GM18858 (cell line): ENCODE measurements around the gene HOXB4.

ENCODE experiments used
- ATAC-seq: cut with Tn5 transposase; IDR thresholded peaks from one replicate; pipeline ENCODE4 v1.9.1; 2021; ENCODE audit not compliant: unreplicated experiment

HOXB4 gene

DNA sequence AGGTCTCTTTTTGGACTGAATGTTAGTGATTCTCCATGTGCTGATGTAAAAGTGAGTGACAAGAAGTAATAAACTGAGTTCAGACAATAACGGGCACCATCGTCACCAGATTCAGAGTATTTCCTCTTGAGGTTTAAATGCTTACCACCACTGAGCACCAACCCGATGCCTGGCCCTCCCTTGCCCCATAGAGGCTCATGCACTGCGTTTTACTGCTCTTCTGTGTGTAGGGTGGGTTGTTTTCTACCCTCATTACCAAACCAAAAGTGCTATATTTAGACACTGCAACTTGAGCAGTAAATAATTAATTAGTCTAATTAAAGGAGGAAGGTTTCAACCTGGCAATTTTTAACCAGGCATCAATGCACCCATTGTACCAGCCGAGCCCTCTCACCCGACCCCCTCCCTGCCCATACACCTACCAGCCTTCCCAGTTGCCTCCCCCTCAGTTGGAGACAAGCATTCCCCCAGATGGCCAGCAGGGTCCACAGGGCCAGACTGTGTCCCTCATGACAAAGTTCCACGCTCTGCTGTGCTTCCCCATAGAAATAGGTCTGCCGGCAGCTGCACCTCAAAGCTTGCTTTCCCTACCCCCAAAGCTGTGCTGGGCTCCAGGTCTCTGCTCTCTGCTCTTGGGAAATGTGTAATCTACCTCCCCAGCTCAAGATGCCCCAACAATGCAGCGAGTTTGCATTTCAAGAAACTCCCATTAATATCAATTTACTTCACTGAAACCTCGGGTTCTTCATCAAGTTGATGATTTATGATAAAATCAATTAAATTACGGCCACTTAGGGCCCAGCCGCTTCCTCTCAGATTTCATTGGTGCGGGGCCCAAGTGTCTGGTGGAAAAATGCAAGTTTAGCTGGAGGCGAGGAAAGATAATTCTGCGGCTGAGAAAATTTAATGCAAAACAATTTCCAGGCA lies 16.0 kb downstream of the HOXB4 start:
- ATAC-seq = no peak

DNA sequence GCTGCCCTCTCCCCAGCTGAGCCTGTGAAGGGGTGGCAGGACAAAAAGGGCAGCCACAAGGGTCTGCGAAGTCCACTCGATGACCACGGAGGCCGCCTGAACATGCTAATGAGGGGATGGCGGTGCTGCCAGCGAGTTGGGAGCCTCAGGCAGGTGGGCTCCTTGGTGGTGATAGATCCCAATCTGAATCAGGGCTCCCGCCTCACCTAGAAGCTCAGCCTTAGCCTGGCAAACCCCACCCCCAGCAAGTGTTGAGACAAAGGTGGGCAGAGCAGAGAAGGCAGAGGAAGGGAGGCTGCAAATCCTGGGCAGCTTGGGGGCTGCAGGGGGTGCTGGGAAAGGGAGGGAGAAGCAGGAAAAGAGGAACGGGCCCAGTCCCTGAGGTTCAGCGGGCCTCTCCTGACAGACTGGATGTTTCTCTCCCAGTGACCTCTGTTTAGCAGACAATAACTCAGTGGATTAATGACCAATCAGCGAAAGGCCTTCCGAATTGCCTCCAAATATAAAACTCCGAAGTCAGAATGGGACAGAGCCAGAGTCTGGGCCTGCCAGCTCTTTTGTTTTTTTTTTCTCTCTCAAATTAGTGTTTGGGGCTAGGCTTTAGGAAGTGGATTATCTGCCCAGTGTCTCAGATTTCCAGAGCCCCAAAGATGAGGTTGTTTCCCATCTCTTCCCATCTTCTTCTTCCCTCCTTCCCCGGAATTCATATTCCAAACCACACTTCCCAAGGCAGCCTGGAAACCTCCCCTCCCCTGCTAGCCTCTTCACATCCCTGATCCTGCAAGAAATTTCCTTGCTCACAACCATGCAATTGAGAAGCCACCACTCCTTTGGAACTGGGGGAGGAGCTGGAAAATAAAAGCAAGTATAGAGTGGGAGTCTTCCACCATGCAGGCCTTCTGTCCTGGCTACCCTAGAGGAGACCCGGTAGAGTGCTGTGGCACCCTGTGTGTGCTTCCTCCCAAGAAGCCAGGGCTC lies 18.0 kb downstream of the HOXB4 start:
- ATAC-seq = no peak

DNA sequence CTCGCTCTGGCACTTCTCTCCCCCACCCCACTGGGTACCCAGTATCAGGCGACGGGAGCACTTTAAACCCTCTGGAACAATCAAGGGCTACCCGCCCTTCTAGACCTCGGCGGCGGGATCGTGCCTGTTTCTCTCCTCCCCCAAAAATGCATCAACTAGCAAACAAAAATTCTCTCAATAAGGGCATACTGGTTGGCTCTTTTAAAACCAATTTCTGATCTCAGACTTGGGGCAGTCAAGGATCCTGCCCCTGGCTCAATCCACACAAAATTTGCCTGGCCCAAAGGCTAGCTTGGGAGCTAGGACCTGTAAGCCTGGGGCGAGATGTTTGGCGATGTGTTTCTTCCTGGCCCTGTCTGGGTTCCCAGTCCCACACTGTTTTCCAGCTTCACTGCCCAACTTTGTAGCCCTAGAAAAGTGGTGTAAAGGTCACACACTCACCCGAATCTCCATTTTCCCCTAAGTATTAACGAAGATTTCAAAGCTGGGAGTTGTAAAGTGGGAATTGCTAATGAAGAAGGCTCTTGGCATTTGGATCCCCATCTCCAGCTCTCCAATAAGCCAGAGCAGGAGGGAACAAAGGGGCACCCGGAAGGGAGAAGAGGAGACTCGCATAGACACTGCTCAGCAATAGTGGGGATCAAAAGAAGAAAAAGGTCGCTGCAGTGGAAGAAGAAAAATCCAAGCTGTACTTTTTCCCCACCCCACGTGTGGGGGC lies 18.9 kb downstream of the HOXB4 start:
- ATAC-seq = no peak

- no peak for ATAC-seq
Measured at GRCh38 chr17:48558831-48559121, 19.4 kb downstream of the HOXB4 start.

DNA sequence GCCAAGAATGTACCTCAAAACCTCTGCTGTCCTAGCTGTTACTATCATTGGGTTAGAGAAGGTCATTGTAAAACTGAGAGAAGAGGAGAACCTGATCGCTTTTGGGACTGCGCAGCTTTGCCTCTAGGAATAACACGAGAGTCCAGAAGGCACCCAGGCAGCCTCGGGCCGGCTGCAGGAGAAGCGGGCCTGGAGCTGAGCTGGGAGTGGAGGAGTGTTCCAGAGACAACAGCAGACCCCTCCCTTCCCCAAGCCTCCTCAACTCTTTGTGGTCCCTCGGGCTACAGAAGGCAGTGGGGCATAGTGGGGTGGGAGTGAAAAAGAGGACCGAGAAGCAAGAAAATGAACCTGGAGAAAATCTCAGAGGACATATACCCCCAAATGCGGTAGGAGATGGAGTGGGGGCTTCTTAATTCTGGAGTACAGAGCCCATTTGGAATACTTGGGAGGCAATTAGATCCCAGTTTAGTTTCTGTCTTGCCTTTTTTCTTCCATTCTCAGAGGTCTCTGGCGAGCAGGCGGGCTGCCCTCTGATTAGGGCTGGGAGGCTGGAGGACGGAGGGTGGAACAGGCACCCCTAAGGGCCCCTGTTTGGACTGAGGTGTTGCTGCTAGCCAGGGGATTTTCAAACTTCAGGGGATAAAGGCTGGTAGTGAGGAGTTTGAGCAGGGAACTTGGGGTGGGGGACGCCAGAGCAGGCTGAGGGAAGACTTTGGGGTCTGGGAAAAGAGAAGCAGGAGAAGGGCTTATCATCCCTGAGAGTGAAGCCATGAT lies 19.9 kb downstream of the HOXB4 start:
- no peak for ATAC-seq

DNA sequence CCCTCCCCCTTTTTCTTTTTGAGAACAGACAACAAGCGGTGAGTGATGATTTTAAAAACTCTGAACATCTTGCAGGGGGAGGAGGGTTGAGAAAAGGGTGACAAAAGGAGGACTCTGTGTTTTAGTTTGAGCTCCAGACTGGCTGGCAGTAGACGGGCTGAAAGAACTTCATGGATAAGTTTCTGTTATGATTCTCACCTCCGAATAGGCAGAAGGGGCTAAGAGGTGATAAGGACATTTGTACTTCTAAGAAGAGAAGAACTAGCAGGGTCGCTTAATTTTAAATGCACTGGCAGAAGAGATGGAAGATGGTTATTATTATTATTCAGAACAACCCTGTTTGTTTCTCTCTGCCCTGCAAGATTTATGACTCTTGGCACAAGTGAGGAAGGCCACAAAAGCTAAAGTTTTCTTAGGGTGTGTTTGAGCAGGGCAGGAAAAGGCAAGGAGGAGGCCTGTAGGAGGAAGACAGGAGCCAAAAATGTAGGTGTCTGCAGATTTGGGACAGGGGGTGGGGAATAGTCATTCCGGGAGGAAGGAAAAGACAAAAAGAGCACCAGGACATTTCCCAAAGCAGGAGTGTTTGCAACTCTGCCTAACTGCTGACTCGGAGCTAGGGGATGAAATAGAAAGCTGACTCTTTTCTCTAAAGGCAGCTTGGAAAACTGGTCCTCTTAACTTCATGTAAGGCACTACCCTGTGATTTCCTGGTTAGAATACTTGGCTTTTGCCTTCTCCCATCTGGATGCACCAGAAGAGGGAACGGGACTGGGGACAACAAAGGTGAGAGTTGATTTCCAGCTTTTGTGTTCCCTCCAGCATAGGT lies 21.4 kb downstream of the HOXB4 start:
- no peak for ATAC-seq

GRCh38 chr17:48556229-48556575 lies 21.9 kb downstream of the HOXB4 start:
- ATAC-seq = no peak

DNA sequence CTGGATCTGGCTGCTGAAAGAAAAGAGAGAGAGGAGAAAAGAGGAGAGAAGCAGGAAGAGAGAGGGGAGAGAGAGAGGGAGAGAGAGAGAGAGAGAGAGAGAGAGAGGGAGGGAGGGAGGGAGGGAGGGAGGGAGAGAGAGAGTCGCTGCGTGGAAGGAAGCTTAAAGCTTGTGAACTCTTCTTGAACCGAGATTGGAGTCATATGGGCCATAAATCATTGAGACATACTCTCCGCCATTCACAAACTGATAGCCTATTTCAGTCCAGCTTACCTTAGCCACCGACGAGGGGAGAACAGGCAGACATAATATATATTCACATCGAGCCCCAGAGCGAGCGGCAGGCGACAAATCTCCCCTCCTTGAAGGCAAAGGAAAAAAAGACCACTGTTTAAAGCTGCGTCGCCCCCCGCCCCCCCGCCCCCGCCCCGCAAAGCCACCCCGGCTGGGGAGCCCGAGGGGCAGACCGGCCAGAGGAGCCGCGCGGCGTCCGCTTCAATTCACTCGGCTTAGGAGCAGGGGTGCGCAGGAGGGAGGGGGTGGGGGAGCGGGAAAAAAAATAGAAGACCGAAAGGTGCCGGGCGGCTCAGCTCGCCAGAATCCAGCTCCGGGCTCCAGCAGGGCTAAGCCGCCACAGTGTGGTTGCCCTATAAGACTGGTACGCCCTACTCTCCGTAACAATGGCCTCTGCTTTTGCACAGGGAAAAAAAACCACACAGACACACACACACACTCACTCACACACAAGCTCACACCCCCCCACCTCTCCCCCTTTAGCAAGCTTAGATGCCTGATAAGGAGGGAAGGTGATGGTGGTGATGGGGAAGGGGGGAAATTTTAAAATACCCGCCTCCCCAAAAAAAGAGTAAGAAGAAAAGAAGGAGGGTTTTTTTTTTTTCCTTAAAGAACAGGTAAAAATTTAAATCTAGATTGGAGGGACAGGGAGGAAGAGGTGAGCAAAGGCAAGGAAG lies 22.6 kb downstream of the HOXB4 start:
- no peak for ATAC-seq

DNA sequence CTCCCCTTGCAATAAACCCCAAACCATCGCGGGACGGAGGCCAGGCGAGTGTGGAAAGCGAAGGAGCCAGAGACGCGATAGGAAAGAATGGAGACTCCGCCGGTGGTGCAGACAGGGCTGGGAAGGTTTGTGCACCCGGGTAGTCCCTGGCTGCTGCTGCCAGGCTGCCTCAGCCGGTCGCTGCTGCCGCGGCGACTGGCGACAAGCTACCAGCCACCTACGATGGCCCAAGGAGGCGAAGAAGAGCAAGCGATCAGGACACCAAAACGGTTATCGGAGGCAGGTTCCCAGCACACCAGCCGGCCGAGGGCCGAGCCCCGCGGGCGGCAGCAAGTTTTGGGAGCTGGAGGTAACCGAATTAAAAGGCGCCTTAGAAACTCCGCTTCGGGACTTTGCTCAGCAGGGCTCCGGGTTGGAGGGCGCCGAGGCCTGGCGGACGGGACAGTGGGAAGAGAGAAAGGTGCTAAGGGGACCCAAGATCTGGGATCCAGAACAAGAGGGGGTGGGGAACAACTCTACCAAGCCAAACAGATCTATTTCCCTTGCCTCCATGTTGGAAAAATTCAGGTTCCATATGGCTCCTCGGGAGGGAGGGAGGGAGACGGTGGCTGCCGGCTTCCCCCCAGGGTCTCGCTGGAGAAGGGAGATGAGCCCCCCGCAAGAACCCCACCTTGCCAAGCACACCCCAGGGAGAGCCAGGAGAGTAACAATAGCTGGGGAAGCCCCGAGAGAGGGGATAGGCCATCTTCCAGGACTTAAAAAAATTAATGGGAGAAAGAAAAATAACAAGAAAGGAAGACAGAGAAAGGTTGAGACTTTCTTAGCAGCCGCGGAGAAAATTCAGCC lies 23.5 kb downstream of the HOXB4 start:
- ATAC-seq = no peak

- no peak for ATAC-seq
Measured at GRCh38 chr17:48553826-48554225, 24.3 kb downstream of the HOXB4 start.

- ATAC-seq = no peak
Measured at GRCh38 chr17:48553190-48553547, 25.0 kb downstream of the HOXB4 start.

DNA sequence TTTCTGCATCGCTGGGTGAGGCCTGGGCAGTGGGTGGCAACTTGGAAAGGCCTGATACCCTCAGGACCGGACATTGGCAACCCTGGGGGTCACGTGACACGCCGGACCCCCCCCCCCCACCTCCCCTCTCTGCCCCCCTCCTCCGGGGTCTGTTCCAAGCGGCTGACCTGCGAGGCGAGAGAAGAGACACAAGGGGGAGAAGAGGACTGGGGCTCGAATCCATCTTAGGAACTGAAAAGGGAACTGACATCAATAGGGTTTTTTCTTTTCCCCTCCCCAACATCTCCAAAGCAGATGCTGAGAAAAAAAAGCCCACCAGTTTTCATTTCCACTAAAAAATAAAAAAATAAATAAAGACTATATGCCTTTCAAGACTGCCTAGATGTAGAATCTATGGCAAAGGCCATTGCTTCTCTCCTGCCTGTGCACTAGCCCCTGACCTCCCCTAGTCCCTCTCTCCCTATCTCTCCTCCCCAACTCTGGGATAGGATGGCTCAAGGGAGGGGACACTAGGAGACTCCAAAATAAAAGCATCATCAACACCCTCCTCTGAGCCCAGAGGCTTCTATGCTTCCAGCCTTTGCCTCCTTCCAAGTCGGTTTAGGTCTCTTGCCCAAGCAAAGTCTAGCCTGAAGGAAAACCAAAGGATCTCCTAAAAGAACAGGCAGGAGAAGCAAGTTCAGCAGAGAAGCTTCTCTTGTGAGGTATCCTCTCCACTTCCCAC lies 25.5 kb downstream of the HOXB4 start:
- no peak for ATAC-seq

GRCh38 chr17:48551596-48552465 lies 26.3 kb downstream of the HOXB4 start:
- ATAC-seq = no peak

- no peak for ATAC-seq
Measured at GRCh38 chr17:48551214-48551555, 27.0 kb downstream of the HOXB4 start.

- no peak for ATAC-seq
Measured at GRCh38 chr17:48550502-48551213, 27.5 kb downstream of the HOXB4 start.
